NT2/D1 (cell line): ENCODE data around the gene TMPRSS11E.

ENCODE experiments used
- SUZ12 ChIP-seq: IDR thresholded peaks from 2 replicates; pipeline ENCODE4 v1.6.1; 2011; ENCODE audit not compliant: insufficient read length, insufficient read depth; ENCODE audit errors: extremely low read depth
- YY1 ChIP-seq: IDR thresholded peaks from 2 replicates; pipeline ENCODE4 v1.6.1; 2011; ENCODE audit not compliant: insufficient read length, insufficient read depth
- ZNF274 ChIP-seq: IDR thresholded peaks from 2 replicates; pipeline ENCODE4 v1.6.1; 2011; ENCODE audit warnings: mild to moderate bottlenecking, low read depth, low read length

DNA sequence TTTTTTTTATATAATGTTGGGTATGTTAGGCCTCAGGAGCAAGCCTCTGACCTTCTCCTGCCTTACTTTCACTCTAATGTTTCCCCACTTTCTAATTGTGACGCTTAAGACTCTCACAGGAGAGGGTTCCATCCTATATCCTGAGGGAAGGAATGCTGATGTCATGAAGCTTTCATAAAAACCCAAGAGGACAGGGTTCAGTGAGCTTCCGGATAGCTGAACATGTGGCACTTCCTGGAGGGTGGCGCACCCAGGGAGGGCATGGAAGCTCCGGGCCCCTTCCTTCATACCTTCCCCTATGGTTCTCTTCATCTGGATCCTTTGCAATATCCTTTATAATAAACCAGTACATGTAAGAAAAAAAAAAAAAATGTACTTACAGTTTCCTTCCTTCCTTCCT lies 48.0 kb upstream of the TMPRSS11E start:
- TF ChIP-seq ZNF274, result no peak
- TF ChIP-seq YY1, result no peak
- TF ChIP-seq SUZ12, result no peak
